Measurements from ENCODE around the gene INO80B. TPM values are rescaled to one million over a fixed set of nuclear protein-coding genes. Genes with fewer than 3 reads are reported as not detected.
"Not testable (repeated sequence)": the region's sequence is repeated elsewhere in the genome, so short reads cannot be mapped to it uniquely, and the experiment has no call there.

Gene INO80B
- total RNA-seq, 3 donors from 2014 or later = 12.6 to 26.2 (median 24.4) TPM

GRCh38 chr2:74439803-74440377, 15.0 kb upstream of the INO80B start:
- intact Hi-C loops (cut with DNase I; ENCODE audit: low total_unique reads) = no loop called here
- peaks cover 5 to 15% of the 10 kb centered on the region in 2 donors for H3K4me1 ChIP-seq

DNA sequence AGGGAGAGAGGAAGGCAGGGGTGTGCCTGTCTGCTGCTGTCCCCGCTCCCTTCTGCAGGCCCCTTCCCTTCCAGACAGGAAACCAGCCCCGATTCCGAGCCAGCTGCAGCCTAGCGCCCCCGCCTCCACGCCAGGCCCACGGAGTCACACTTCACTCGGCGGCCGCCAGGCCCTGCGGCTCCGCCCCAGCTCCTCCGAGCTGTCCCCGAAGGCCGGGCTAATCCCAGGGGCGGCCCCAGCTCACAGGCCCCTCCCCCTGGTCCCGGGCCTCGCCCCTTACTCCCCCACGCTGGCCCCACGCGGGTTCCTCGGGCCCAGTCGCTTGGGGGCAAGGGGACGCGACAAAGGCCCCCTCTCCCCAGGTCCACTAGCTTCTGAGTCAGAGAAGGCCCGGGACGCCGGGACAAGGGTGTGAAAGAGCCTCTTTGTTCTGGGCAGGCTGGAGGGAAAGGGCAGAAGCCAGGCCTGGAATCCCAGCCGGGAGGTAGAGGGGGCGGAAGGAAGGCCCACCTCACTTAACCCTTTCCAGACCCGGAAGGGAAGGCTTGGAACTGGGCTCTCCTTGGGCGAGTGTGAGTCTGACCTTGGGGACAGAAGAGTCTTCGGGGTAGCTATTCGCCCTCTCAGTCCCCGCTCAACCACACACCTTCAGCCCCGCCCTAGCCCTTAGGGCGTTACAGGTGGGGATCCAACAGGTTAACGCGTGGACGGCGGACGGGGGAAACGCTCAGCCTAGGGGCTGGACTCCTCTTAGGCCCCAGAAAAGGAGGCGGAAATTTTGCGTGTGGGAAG, 14.3 kb upstream of the INO80B start:
- Histone ChIP-seq H3K4me3 (peak overlapping the region; percentile 47 to 84 (median 60)), H3K27me3 (no peaks in the 10 kb centered on the region), H3K4me1 (peaks cover 5 to 15% of the 10 kb centered on the region in 2 donors), H3K9me3 (no peaks in the 10 kb centered on the region), H3K36me3 (no peaks in the 10 kb centered on the region), H3K27ac (peak overlapping the region; percentile 93 to 97)
- no peak for TF ChIP-seq POLR2A (IDR thresholded peaks at IDR 0.05)
- peak; percentile 46 to 69 (median 50) for TF ChIP-seq POLR2AphosphoS5 (IDR thresholded peaks at IDR 0.05)
- peak; percentile 23 to 41 (median 36) for TF ChIP-seq CTCF (IDR thresholded peaks at IDR 0.05)
- intact Hi-C loops (cut with DNase I; ENCODE audit: low total_unique reads) = no loop called here
- peak; percentile 73 to 78 for DNase-seq (ENCODE audit: low spot score in 2 of 2)

More at GRCh38 chr2:74439803-74440377, 15.0 kb upstream of the INO80B start:
- Histone ChIP-seq H3K27ac (peak overlapping the region; percentile 93 to 97), H3K4me3 (peak overlapping the region; percentile 47 to 84 (median 60)), H3K36me3 (no peaks in the 10 kb centered on the region), H3K9me3 (no peaks in the 10 kb centered on the region), H3K27me3 (no peaks in the 10 kb centered on the region)
- peak in 1 of 2 donors; percentile 62 for DNase-seq (ENCODE audit: low spot score in 2 of 2)
- no peak for TF ChIP-seq POLR2A (IDR thresholded peaks at IDR 0.05)
- no peak for TF ChIP-seq POLR2AphosphoS5 (IDR thresholded peaks at IDR 0.05)
- TF ChIP-seq CTCF (IDR thresholded peaks at IDR 0.05) = no peak

GRCh38 chr2:74441170-74441689, 13.7 kb upstream of the INO80B start:
- intact Hi-C loops (cut with DNase I; ENCODE audit: low total_unique reads) = no loop called here
- peak in 1 of 2 donors; percentile 42 for DNase-seq (ENCODE audit: low spot score in 2 of 2)
- Histone ChIP-seq H3K4me1 (peaks cover 5 to 15% of the 10 kb centered on the region in 2 donors), H3K27me3 (no peaks in the 10 kb centered on the region), H3K4me3 (peak overlapping the region; percentile 47 to 84 (median 60)), H3K9me3 (no peaks in the 10 kb centered on the region), H3K27ac (peak overlapping the region; percentile 93 to 97), H3K36me3 (no peaks in the 10 kb centered on the region)
- TF ChIP-seq CTCF (IDR thresholded peaks at IDR 0.05) = no peak
- no peak for TF ChIP-seq POLR2AphosphoS5 (IDR thresholded peaks at IDR 0.05)

- TF ChIP-seq POLR2AphosphoS5 (IDR thresholded peaks at IDR 0.05) = peak in 2 of 3 donors; percentile 18 to 46
- TF ChIP-seq POLR2A (IDR thresholded peaks at IDR 0.05) = no peak
- TF ChIP-seq CTCF (IDR thresholded peaks at IDR 0.05) = no peak
- Histone ChIP-seq H3K27ac (peak within 1 kb of the TSS; percentile 93 to 97), H3K9me3 (no peaks in the 10 kb centered on the region), H3K36me3 (no peaks in the 10 kb centered on the region), H3K4me1 (peaks cover 5 to 15% of the 10 kb centered on the region in 2 donors), H3K27me3 (no peaks in the 10 kb centered on the region), H3K4me3 (peak within 1 kb of the TSS; percentile 47 to 84 (median 60))
- intact Hi-C loops (cut with DNase I; ENCODE audit: low total_unique reads) = no loop called here
- peak; percentile 79 to 82 for DNase-seq (ENCODE audit: low spot score in 2 of 2)
These were observed 13.0 kb upstream of the INO80B start, which contains the start of gene RTKN for GRCh38 chr2:74441690-74442482. Gene RTKN, minus strand, starts transcription at chr2:74441937. Its CDS starts 121 bp downstream, at chr2:74441816.

- H3K4me3 ChIP-seq = peak overlapping the region; percentile 47 to 84 (median 60)
These were observed 12.2 kb upstream of the INO80B start for GRCh38 chr2:74442483-74443297.

More at GRCh38 chr2:74442483-74443297, 12.2 kb upstream of the INO80B start:
- H3K9me3 ChIP-seq; H3K27me3 ChIP-seq; intact Hi-C loops (cut with DNase I; ENCODE audit: low total_unique reads); H3K36me3 ChIP-seq; DNase-seq (ENCODE audit: low spot score in 2 of 2): not testable (repeated sequence)
- Histone ChIP-seq H3K27ac (peak overlapping the region; percentile 93 to 97), H3K4me1 (peaks cover 5 to 15% of the 10 kb centered on the region in 2 donors)
